Stimulated activated CD8-positive, alpha-beta memory T cell treated with anti-CD3 and anti-CD28 coated beads, Interleukin-7, amount 100 ng/mL, for 24 hours (primary cell): ENCODE data around the gene ATP8A2.

Source experiments
- DNase-seq: peaks from one replicate; pipeline ENCODE4 v3.0.0-alpha.2; 2020; ENCODE audit warnings: low read depth

Gene ATP8A2

GRCh38 chr13:25859528-25859927 lies 487.8 kb downstream of the ATP8A2 start:
- no peak for DNase-seq

- no peak for DNase-seq
Observed at GRCh38 chr13:25860265-25860664, 488.5 kb downstream of the ATP8A2 start.

GRCh38 chr13:25860862-25861261 lies 489.1 kb downstream of the ATP8A2 start:
- no peak for DNase-seq

DNA sequence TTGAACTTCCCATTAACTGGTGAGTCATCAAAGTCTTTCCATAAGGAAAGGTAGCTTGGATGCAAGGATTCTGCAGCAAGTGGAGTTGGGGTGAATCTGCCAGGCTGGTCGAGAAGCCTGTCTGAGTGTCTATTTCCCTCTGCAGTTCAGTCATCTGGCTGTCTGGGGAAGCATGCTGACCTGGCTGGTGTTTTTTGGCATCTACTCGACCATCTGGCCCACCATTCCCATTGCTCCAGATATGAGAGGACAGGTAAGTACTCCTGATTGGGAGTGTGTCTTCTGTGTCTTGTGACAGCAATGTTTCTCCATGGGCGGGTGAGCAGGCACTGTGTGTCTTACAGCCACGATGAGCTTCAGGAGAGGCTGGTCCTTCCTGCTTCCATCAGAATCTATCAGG lies 490.4 kb downstream of the ATP8A2 start:
- DNase-seq = no peak

GRCh38 chr13:25864116-25864515 lies 492.3 kb downstream of the ATP8A2 start:
- DNase-seq = no peak

GRCh38 chr13:25864936-25865335 lies 493.2 kb downstream of the ATP8A2 start:
- no peak for DNase-seq

DNA sequence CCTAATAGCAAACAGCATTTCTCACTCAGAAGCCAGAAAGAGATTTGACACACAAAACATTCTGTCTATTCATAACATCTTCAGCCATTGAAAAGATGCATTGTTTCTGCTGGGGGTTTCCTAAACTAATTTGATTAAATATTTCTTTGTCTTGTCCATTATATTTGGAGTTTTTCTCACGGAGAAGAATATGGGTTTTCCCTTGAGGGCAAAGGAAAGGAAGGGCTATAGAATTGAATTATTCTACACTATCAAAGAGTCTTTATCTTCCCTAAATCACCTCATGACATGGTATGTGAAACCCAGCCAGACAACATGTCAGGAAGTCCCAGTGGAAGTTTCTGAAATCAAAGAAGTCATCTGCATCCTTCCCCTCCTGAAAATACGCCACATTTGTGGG lies 493.6 kb downstream of the ATP8A2 start:
- DNase-seq = no peak

GRCh38 chr13:25867038-25867437 lies 495.3 kb downstream of the ATP8A2 start:
- no peak for DNase-seq

DNA sequence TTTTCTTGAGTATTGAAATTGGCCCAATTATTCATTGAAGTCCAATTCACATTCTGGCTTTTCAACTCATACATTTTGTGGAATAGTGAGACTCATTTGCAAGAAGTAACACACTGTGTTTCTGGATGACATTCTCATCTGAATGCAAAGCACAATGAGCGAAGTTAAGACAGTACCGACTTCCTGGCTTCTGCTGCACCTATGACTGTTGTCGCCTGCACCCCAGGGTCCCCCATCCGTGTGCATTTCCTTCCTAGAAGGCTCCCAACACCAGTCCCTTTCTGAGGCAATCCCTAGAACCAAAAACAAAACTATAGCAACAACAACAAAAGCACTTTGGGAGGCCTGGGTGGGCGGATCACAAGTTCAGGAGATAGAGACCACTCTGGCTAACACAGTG lies 496.7 kb downstream of the ATP8A2 start:
- DNase-seq = no peak

- DNase-seq = no peak
Observed at GRCh38 chr13:25869941-25870340, 498.2 kb downstream of the ATP8A2 start.

- no peak for DNase-seq
Observed at GRCh38 chr13:25871389-25872125, 499.8 kb downstream of the ATP8A2 start.

DNA sequence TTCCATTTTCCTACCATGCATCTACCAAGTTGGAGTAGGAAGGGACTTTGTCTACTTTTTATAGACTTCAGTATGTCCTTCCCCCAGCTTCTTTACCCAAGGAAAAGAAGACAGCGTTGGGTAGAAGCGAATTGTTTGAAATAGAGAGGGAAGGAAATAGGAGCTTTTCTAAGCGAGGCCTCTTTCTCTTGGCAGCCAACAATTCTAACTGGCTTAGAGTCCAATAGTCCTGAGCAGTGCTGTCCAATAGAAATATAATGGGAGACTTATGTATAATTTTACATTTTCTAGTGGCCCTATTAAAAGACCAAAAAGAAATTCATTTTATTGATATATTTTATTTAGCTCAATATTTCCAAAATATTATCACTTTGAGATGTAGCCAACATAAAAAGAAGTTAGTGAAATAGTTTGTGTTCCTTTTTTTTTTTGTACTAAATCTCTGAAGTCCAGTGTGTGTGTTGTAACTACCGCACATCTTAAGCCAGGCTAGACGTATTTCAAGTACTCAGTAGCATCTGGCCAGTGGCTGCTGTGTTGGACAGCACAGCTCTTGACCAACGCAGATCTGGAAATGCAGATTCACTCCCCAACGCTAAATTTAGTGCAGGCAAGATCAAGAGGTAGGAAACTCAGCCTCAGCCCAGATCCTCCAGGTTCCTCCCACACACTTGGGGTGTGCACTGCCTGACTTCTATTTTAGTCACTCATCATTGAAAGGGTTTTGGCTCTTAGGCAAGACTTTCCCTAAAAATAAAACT lies 500.9 kb downstream of the ATP8A2 start:
- DNase-seq = no peak

GRCh38 chr13:25873242-25873612 lies 501.5 kb downstream of the ATP8A2 start:
- DNase-seq = no peak

GRCh38 chr13:25874064-25874737 lies 502.4 kb downstream of the ATP8A2 start:
- DNase-seq = no peak

GRCh38 chr13:25874907-25875306 lies 503.1 kb downstream of the ATP8A2 start:
- DNase-seq = peak; percentile 15

DNA sequence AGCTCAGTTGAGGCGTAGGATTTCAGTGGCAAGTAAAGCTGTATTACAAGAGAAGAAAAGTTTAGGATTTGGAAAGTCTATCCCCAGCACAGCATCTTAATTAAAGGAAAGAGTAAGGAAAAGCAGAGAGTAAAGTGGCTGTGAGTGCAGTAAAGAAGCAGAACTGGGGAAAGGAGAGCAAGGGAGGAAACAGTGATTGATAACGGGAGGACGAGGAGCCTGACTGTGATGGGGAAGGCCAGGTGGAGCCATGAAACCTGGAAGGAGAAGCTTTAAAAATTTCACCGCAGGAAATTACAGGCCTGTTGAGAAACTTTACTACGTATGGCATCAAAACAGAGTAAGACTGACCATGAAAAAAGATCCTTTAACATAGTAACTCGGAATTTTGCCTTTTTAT lies 504.5 kb downstream of the ATP8A2 start:
- no peak for DNase-seq

DNA sequence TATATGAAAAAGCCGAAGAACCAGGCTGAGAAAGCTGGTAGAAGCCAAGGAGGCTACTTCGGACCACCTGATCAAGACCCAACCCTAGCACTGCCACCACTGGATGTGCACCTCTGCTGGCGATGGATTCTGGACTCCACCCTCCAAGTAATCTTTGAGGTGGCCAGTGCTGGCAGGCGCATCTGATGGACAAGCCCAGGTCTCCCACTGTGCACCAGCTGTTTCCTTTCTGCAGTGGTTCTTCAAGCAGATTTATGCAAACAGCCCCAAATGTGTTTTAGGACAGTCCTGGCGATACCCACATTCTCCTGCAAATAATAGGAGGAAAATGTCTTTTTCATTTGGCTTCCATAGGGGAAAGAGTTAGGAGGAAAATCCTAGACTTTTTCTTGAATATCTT lies 507.7 kb downstream of the ATP8A2 start:
- DNase-seq = no peak

GRCh38 chr13:25881136-25881926 lies 509.6 kb downstream of the ATP8A2 start:
- no peak for DNase-seq

- DNase-seq = no peak
Observed at GRCh38 chr13:25881971-25882451, 510.2 kb downstream of the ATP8A2 start.

DNA sequence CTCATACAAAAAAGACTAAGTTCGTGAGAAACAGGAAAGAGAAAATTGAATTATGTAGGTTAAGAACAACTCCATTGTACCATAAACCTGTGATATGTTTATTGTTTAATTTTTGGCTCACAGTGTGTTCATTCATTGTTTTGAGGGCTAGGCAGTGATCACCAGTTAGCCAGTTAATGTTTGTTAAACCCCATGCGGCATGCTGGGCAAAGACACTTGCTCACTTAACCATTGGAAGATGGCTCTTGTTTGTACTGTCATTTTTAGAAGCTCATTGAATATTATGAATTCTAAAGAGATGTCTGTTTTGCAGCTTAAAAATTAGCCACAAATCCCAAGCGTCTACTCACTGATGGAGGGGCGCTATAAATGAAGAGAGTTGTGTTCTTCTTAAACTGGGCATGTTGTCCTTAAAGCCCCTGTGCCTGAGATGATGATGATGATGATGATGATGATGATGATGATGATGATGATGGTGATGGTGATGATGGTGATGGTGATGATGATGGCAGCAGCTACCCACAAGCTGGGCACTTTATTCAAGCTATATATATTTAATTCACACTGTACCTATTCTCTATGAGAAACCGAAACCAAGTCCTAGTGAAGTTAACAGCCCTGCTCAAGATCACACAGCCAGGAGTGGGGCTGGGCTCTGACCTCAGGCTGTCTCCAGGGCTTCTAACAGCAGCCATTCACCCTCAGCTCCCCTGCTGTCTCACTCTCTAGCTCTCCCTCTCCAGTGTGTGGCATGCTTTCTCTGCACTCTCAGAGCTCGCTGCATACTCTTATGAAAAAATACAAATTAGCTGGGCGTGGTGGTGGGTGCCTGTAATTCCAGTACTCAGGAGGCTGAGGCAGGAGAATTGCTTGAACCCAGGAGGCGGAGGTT lies 510.9 kb downstream of the ATP8A2 start:
- DNase-seq = no peak

GRCh38 chr13:25885418-25885817 lies 513.6 kb downstream of the ATP8A2 start:
- DNase-seq = no peak
